LNCaP clone FGC (cell line): ENCODE data around the gene TNMD.
A peak's percentile ranks its signal among the peaks of the same experiment; 100 is the strongest.

ENCODE experiments used
- DNase-seq: peaks from one replicate; pipeline ENCODE4 v3.0.0-alpha.2; 2011; ENCODE audit warnings: low read depth
- H3K4me3 ChIP-seq: 2 replicates; pipeline ENCODE4 v1.5.1; 2011; ENCODE audit warnings: mild to moderate bottlenecking, low read depth, low read length, control low read depth
- TF ChIP-seq, protein P1 (sequence below): IDR thresholded peaks from 2 replicates; pipeline ENCODE4 v1.5.1; 2012; ENCODE audit warnings: mild to moderate bottlenecking; ENCODE audit not compliant: control insufficient read depth, insufficient read depth; ENCODE audit errors: extremely low read depth

The TNMD gene

DNA sequence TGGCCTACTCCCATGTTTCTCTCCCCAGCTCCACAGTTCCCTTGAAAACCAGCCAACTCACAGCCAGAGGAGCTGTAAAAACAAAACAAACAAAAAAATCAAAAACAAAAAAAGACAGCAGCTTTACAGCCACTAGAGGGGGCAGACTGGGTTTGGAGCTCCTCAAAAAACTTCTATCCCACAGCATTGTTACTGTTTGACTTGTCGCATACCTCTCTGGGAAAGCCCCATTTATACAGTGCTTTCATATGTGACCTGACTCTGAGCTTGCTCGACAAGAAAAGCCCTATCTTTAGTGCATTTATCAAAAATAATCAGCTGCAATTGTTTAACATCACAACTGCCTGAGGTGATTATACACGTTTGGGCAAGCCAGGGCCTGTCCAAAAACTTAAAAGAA is 30.3 kb downstream of the TNMD start:
- peak; percentile 58 for DNase-seq
- no peak overlapping the region for H3K4me3 ChIP-seq
- TF ChIP-seq, protein P1, sequence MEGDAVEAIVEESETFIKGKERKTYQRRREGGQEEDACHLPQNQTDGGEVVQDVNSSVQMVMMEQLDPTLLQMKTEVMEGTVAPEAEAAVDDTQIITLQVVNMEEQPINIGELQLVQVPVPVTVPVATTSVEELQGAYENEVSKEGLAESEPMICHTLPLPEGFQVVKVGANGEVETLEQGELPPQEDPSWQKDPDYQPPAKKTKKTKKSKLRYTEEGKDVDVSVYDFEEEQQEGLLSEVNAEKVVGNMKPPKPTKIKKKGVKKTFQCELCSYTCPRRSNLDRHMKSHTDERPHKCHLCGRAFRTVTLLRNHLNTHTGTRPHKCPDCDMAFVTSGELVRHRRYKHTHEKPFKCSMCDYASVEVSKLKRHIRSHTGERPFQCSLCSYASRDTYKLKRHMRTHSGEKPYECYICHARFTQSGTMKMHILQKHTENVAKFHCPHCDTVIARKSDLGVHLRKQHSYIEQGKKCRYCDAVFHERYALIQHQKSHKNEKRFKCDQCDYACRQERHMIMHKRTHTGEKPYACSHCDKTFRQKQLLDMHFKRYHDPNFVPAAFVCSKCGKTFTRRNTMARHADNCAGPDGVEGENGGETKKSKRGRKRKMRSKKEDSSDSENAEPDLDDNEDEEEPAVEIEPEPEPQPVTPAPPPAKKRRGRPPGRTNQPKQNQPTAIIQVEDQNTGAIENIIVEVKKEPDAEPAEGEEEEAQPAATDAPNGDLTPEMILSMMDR: peak; percentile 38; the same call in 1 of the 2 replicates

DNA sequence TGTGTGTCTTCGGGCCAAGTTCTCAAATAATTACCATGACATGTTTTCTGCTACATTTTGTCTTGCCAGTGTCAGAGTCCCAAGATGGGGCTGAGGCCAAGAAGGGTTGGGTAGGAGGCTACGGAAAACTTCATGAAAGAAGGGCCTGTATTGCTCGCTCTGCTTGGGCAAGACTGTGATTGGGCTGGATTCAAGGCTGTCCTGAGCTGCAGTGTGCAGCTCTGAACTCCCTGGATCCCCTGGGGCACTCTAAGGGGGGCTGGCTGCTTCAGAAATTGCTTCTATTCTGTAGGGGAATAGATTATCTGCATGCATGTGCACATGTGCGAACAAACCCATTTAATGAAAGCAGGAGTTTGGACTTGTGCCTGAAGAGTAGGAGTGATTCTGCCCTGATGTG is 38.3 kb downstream of the TNMD start:
- TF ChIP-seq, protein P1: no peak
- no peak overlapping the region for H3K4me3 ChIP-seq
- DNase-seq: no peak

DNA sequence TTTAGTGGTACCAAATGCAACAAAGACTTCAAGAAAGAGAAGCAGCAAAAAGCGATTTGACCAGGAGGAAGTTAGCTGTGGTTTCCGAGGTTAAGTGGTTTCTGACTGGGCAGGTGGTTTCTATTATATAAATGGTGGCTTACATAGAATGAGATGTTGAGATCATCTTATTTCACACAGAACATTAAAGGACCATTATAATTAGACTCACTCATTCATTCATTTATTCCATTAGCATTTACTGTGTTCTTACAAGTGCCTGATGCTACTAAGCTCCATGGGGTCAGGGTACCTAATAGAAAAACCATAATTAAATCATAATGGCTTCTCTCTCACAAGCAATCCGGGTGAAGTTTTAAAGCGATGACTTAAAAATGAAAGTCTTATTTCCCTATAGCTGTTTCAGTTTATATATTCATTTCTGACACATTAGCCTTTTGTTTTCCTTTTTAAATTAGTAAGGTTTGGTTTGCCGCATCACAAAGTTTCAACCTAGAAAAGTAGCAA is 41.3 kb downstream of the TNMD start:
- DNase-seq: no peak
- H3K4me3 ChIP-seq: no peak overlapping the region
- TF ChIP-seq, protein P1: no peak

DNA sequence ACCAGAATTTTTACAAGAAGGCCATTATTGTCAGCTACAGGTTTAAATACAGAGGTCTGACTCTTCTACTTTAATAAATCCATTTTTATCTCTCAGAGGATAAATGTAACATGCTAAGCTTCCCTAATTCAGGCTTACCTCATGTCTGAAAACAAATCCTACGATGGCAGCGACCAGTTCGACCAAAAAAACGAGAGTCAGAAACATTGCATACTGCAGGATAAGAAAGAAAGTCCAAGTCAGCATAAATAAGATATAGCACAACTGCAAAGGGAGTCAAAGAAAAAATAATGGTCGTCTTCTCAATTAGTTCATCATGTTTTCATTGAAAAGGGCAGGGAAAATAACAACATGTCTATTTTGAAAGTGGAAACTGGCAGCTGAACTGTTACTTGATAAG is 50.3 kb downstream of the TNMD start:
- no peak overlapping the region for H3K4me3 ChIP-seq
- DNase-seq: no peak
- TF ChIP-seq, protein P1: no peak

DNA sequence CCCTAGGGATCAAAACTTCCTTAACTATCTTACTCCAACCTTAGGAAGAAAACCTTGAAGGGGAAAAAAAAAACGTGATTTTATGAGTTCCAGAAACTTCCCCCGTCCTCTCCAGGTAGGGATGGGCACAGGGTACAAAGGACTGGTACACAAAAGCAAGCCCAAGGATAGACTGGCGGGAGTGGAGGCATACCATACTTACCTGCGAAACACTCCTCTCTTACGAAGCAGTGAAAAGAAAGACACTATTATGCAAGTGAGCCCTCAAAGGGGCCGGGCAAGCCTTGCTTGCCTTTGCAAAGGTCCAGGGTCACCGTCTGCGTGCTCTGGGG is 51.2 kb downstream of the TNMD start:
- DNase-seq: no peak
- peak overlapping the region; percentile 57 for H3K4me3 ChIP-seq
- TF ChIP-seq, protein P1: no peak

DNA sequence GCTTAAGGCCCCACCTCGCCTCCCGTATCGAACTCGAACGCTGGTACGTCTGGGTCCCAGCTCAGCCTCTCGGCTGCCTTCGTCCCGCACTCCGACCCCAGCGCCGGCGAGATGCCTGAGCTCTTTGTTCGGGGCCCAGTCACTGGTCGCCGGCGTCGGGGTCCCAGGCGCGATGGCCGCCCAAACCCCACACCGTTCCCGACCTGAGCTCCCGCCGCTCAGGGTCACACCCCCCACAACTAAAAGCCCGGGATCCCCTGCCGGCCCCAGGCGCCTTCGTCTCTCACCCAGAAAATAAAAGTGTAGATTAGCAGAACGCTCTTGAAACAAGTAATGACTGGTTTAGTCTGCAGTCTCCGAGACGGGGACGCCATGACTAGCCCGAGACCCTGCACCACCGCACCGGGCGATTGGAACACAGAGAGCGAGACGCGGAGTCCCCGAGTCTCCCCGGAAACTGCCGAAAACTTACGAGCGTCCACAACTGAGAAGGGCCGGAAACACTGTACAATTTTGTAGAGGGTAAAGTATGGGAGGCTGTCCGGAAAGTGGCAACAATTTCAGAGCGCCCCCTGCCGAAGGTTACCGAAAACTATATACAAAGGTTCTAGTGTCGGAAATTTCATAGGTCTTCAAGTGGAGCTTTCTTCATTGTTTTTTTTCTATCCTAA is 51.7 kb downstream of the TNMD start, which contains the start of gene TSPAN6:
Gene TSPAN6, minus strand, starts transcription at position 486 of the 671 bp plus-strand sequence. Its CDS starts 112 bp downstream, at position 374.
- H3K4me3 ChIP-seq: peak within 1 kb of the TSS; percentile 57
- peak; percentile 52 for DNase-seq
- TF ChIP-seq, protein P1: peak; percentile 51

DNA sequence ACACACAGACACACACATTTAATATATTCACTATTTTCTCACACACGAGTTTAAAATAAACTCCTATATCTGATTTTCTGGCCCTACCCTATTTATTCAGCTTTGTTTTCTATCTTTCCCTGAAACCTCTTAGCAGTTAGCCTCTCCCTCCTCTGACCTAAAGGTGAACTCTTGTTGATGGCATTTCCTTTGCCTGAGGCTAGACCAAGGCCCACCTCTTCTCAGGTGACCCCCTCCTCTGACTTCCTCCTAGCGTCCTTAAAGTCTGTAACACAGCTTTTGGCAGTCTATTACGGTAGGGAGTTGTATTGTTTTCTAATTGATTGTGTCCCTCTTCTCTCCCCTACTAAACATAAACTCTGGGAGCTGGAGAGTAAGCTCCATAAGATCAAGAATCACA is 57.6 kb downstream of the TNMD start:
- TF ChIP-seq, protein P1: no peak
- H3K4me3 ChIP-seq: no peak overlapping the region
- no peak for DNase-seq
